Aorta (tissue), 5 donors: ENCODE data around the gene NRP2. TPM values are rescaled to one million over a fixed set of nuclear protein-coding genes. Genes with fewer than 3 reads are reported as not detected.

Experiments used
- ATAC-seq: fragments of 200-7000 bp; cut with Tn5 transposase; one replicate; pipeline ENCODE4 v1.9.1; 2022; ENCODE audit warnings: moderate library complexity; ENCODE audit not compliant: low FRiP score
- DNase-seq, 2 donors: peaks; one replicate each; pipeline ENCODE4 v3.0.0-alpha.2; 2020
- H3K27ac ChIP-seq, 2 donors: one replicate each; pipeline ENCODE4 v1.5.1; 2013; ENCODE audit warnings: low read length in 2 of 2, mild to moderate bottlenecking in 2 of 2, moderate library complexity in 2 of 2, control low read depth in 1 of 2, inconsistent platforms in 1 of 2, low read depth in 1 of 2
- H3K27me3 ChIP-seq, 2 donors: one replicate each; pipeline ENCODE4 v1.6.1; 2013; ENCODE audit warnings: control low read depth in 1 of 2, low read length in 1 of 2, mild to moderate bottlenecking in 1 of 2, moderate library complexity in 1 of 2; ENCODE audit not compliant: insufficient read depth in 2 of 2, control insufficient read depth in 1 of 2
- H3K36me3 ChIP-seq, 2 donors: one replicate each; pipeline ENCODE4 v1.6.1; 2013; ENCODE audit warnings: control low read depth in 1 of 2, low read length in 1 of 2, mild to moderate bottlenecking in 1 of 2; ENCODE audit not compliant: insufficient read depth in 2 of 2, control insufficient read depth in 1 of 2
- H3K4me1 ChIP-seq, 2 donors: one replicate each; pipeline ENCODE4 v1.6.1; 2013; ENCODE audit warnings: low read length in 2 of 2, control low read depth in 1 of 2, mild to moderate bottlenecking in 1 of 2, moderate library complexity in 1 of 2; ENCODE audit not compliant: insufficient read depth in 2 of 2, control insufficient read depth in 1 of 2
- H3K4me3 ChIP-seq, 2 donors: one replicate each; pipeline ENCODE4 v1.5.1; 2013; ENCODE audit warnings: low read length in 2 of 2, control low read depth in 1 of 2, mild to moderate bottlenecking in 1 of 2
- H3K9me3 ChIP-seq: one replicate; pipeline ENCODE4 v1.6.1; 2013; ENCODE audit warnings: mild to moderate bottlenecking, low read length; ENCODE audit not compliant: control insufficient read depth
- WGBS, 2 donors: extraction: QIAGEN DNeasy Blood & Tissue Kit; methylation state at CpG; one replicate each; pipeline ENCODE4 v1.1.7; 2013; 5-methylcytosine and 5-hydroxymethylcytosine counted together
- intact Hi-C, 2 donors: fragments of 100-400 bp; cut with DNase I; formaldehyde crosslinking; loops; one replicate each; pipeline versions ENCODE4 v1.14.2 to v1.15.0; 2022
- polyA plus RNA-seq, 2 donors: library from polyadenylated mRNA; stranded (reverse); fragments of 200-250 nt; gene quantifications; one replicate each; pipeline ENCODE4 v1.2.3, GENCODE V29; 2013
- total RNA-seq, 2 donors: library from RNA; stranded (reverse); fragmentation: NEBNext Ultra II Directional; extraction: Animal tissue kit (Norgen Biotek cat#: 25700); gene quantifications; one replicate each; pipeline ENCODE4 v1.2.1, GENCODE V29; 2021
- donor health status: healthy with polysubstance abuse.
- donor health status: Bipolar disorder and iron deficiency.
- donor health status: DM: no; HTN: no; CAD: no.
- donor health status: DM: no; HTN: no; CAD: no.
- donor health status: DM: yes; HTN: yes; CAD: no.

The NRP2 gene
- total and polyA plus RNA-seq, 4 donors = 13.6 to 67.3 (median 28.5) TPM

DNA sequence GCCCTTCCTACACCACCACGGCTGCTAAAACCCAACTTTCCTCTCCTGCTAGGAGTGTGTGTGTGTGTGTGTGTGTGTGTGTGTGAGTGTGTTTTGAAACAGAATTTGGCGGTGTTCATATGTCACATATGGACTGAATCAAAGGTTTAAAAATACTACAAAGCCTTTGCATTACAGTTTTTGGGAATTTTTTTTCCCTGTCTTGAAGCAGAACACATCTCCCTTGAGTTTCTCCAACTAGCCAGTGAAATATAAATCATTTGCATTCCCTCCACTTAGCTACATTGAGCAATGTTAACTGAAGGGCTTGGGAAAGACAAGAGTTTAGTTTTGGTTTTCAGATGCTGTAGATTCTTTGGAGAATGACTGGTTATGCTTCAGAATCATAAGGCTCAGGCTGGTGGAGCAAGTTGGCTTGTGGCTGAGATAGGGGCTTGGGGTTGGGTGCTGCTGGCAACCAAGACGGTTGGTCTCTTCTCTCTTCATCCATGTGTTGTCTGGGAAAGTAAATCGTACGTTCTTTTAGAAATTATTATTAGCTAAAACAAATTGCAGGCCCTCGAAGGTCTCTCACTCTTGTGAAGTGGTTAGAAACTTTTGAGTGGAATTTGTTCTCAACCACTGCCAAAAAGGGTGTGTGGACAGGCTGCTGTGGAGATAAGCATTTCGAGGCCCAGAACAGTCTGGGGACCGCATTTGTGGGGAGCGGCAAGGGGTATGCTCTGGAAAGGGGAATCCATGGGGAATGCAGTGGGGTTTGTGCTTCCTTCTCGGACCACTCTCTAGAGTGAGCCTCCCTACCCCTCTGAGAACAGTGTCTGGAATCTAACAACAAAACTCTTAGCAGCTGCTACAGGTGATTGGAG lies 1.4 kb downstream of the NRP2 start:
- Histone ChIP-seq H3K4me3 (peak overlapping the region; percentile 65 to 68), H3K36me3 (no peaks in the 10 kb centered on the region), H3K9me3 (no peaks in the 10 kb centered on the region), H3K27ac (peak overlapping the region in 1 of 2 donors; percentile 61), H3K27me3 (no peaks in the 10 kb centered on the region), H3K4me1 (peaks cover 0 to 2% of the 10 kb centered on the region in 2 donors)
- ATAC-seq = no peak
- no peak for DNase-seq
- WGBS, 2 donors = 47 to 63% methylated on average over 10 of the region's 10 CpGs
- intact Hi-C loops = loop anchor here in 1 of 2 donors (2.0 kb wide), 1 partner anchor 71 kb away; no protein-coding TSS in a partner anchor

DNA sequence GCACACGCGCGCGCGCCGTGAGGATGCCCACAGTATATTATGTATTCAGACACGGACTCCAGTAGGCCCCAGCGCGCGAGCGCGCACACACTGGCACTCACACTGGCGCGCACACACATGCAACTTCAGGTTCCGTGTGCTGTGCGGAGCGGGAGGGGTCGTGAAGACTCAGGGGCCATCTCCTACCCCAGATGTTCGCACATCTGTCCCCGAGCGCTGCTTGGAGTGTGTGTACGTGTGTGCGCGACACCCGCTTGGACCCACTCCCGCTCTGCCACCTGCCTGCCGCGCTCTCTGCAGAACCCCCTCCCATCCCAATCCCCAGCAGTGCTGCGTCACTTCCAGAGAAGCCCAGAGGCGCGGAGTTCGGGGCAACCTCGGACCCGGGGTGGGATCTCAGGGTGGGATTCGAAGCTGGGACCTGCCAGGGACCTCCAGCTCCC lies 2.6 kb downstream of the NRP2 start:
- intact Hi-C loops = loop anchor here in 1 of 2 donors (2.0 kb wide), 1 partner anchor 70 kb away; no protein-coding TSS in a partner anchor
- 26 to 31% methylated on average over 31 to 35 of the region's 35 CpGs for WGBS, 2 donors
- DNase-seq (peak in 1 of 2 donors; percentile 67), ATAC-seq (peak; percentile 2)
- peak overlapping the region; percentile 27 to 68 for H3K4me3 ChIP-seq
- no peaks in the 10 kb centered on the region for H3K36me3 ChIP-seq
- H3K27me3 ChIP-seq = no peaks in the 10 kb centered on the region
- no peaks in the 10 kb centered on the region for H3K9me3 ChIP-seq
- H3K27ac ChIP-seq = peak overlapping the region in 1 of 2 donors; percentile 18
- peaks cover 0 to 2% of the 10 kb centered on the region in 2 donors for H3K4me1 ChIP-seq

DNA sequence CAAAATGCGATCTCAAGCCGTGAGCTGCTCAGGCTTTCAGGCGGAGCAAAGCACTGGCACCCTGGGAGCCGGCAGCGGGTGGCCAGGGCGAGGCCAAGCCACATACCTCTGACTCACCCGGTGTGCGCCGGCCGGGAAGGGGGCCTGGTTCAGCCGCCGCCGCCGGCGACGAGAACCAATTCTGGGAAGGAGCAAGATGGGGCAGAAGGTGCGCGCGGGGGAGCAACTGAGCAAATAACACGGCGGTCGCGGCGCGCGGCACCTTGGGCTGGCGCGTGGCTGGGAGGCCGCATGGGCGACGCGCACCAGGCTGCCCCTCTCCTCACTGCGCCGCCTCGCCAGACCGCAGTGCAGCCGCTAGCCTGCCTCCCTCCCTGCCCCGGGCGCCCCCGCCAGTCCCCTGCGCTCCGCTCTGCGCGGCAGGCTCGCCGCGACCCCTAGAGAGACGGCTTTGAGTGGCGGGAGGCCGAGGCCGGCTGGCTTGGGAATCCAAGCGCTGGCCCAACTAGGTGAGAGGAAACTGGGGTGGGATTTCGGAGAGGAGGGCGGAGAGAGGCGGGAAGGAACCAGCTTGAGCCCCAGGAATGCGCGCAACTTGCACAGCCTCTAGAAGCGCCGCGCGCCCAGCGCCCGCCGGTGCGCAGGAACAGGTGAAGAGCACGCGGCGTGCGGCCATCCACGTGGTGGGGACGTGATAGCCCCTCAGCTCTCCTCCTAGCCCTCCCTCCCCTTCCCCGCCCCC lies 3.2 kb downstream of the NRP2 start:
- Histone ChIP-seq H3K9me3 (no peaks in the 10 kb centered on the region), H3K27ac (peak overlapping the region; percentile 24 to 72), H3K36me3 (no peaks in the 10 kb centered on the region), H3K4me1 (peaks cover 0 to 2% of the 10 kb centered on the region in 2 donors), H3K27me3 (no peaks in the 10 kb centered on the region), H3K4me3 (peak overlapping the region; percentile 67 to 68)
- WGBS, 2 donors = 0% methylated on average over 51 to 72 of the region's 72 CpGs
- intact Hi-C loops = loop anchor here in 1 of 2 donors (2.0 kb wide), 1 partner anchor 69 kb away; no protein-coding TSS in a partner anchor
- DNase-seq (peak; percentile 72 to 85), ATAC-seq (peak; percentile 70)

DNA sequence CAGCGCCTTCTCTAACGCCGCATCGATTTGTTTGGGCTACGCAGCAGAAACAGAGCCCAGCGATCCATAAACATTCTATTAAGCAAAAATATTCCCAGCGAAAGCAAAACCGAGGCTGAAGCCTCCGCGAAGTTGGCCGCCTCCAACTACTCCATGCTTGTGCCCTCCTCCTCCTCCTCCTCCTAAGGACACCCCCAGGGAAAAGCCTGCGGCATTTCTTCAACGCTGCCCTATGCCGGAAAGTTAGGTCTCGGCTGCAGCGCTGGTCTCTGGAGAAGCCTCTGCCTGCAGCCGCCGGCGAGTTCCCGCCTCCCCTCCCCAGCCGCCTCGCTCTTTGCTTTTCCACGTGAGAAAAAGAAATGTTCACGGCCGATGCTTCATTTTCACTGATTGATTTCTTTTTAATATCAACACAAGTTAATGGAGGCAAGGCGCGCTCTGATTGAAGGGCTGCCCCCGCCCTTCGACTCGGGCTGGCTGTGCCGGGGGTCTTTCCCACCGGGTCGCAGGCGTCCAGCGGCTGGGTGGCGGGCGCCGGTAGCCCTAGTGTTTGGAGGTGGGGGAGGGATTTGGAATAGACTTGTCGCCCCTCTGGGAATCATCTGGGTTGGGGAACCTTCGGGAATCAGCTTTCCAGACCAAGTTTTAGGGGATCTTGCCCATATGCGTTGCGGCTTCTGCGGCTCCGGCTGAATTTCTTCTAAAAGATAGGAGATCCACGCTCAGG lies 3.9 kb downstream of the NRP2 start:
- intact Hi-C loops = no loop called here
- no peak overlapping the region for H3K27ac ChIP-seq

DNA sequence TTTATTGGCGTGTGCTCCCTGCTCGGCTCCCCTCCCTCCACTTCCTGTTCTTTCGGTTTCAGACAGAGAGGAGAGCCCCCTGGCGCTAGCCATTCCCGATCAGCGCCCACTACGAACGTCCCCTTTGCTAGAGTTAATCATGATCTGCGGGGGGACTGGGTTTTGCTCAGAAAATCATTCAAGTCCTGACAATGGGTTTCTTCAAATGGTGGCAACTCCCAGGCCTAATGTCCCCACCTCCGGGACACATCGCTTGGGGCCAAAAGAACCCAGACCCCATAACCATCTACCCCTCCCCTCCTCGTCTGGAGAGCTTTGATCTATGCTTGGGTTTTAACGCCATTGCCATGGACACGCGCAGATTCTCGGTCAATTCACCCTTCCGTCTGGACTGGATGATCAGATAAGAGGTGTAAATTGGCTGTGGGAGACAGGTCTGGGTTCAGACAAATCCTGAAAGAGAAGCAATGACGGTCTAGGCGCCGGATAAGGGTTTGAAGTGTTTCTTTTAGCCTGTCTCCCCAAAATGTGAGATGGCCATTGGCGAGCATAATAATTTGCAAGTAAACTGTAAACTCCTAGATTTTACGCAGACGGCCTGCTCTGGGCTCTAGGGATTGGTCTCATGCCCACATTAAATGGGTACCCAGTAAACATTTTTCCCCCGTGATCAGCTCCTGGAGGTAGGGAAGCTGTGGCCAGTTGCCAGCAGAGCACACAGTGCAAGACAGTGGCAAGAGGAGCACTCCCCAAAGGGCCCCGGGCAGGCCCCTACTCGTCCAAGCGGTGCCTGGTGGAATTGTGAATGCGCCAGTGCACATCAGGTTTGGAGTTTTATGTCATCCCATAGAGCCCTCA lies 4.7 kb downstream of the NRP2 start:
- intact Hi-C loops = no loop called here
- no peak overlapping the region for H3K4me3 ChIP-seq
- DNase-seq (no peak), ATAC-seq (no peak)
- peaks cover 0 to 2% of the 10 kb centered on the region in 2 donors for H3K4me1 ChIP-seq
- H3K27me3 ChIP-seq = no peaks in the 10 kb centered on the region
- H3K36me3 ChIP-seq = no peaks in the 10 kb centered on the region
- H3K27ac ChIP-seq = no peak overlapping the region
- H3K9me3 ChIP-seq = no peaks in the 10 kb centered on the region
- WGBS, 2 donors = 92 to 93% methylated on average over 28 of the region's 28 CpGs

More for the DNA sequence above, 3.9 kb downstream of the NRP2 start:
- ATAC-seq (no peak), DNase-seq (peak in 1 of 2 donors; percentile 63)
- H3K36me3 ChIP-seq = no peaks in the 10 kb centered on the region
- 14 to 21% methylated on average over 45 of the region's 45 CpGs for WGBS, 2 donors
- peaks cover 0 to 2% of the 10 kb centered on the region in 2 donors for H3K4me1 ChIP-seq
- no peaks in the 10 kb centered on the region for H3K9me3 ChIP-seq
- peak overlapping the region; percentile 67 to 68 for H3K4me3 ChIP-seq
- H3K27me3 ChIP-seq = no peaks in the 10 kb centered on the region

DNA sequence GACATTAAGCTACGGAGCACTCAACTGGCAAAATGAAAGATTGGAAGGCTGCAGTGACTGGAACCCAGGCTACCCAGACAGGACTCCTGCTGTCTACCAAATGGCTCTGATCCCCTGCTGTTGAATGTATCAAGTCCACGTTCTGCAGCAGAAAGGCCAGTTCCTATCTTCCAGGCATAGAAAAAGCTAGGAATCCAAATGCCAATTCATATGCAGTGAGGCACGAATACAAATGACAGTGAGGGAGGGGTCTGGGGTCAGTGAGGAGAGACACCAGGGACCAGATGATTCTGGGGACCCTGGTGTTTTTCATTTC lies 5.3 kb downstream of the NRP2 start:
- Histone ChIP-seq H3K27me3 (no peaks in the 10 kb centered on the region), H3K9me3 (no peaks in the 10 kb centered on the region), H3K4me3 (no peak overlapping the region), H3K27ac (no peak overlapping the region), H3K4me1 (peaks cover 0 to 2% of the 10 kb centered on the region in 2 donors), H3K36me3 (no peaks in the 10 kb centered on the region)
- intact Hi-C loops = no loop called here
- no peak for ATAC-seq
- WGBS, 2 donors = 80 to 87% methylated on average over 3 of the region's 3 CpGs
- DNase-seq = no peak

DNA sequence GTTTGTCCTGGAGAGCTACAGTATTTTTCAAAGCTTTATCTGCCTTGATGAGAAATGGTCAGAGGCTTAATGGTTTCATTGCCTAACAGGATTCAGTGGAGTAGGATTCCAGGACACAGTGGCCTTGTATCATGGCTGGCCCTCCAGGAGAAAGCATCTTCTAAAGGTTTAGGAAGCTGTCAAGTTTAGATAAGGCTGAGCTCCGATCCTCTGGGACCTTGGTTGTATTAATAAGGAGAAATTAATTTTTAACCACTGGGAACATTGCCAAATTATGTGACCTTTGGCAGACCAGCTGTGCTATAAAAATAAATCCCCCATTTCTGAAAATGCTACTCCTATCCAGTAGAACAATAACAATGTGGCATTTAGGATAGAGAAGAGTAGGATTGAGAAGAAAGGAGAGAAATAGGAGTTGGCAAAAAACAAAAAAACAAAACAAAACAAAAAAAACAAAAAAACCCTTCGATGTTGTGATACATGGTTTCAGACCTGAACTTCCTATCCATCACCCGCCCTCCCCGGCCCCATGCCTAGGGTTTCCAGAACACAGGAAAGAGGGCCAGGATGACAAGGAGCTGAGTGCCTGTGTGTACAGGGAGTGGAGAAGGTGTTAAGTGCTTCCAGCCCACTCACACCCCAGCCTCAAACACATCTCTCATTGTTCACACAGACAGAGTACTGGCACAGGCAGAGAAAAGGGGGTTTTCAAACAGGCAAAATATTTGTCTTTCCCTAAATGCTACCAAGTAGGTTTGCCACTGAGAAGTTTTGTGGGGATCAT lies 6.3 kb downstream of the NRP2 start:
- H3K9me3 ChIP-seq = no peaks in the 10 kb centered on the region
- WGBS, 2 donors = 85 to 90% methylated on average over 4 of the region's 4 CpGs
- H3K27ac ChIP-seq = no peak overlapping the region
- intact Hi-C loops = no loop called here
- H3K36me3 ChIP-seq = no peaks in the 10 kb centered on the region
- no peaks in the 10 kb centered on the region for H3K27me3 ChIP-seq
- no peak for ATAC-seq
- DNase-seq = no peak
- no peaks in the 10 kb centered on the region for H3K4me1 ChIP-seq
- no peak overlapping the region for H3K4me3 ChIP-seq
